Trophoblast cell (in vitro differentiated cells and primary cell): Measurements from ENCODE around the gene OTUD4.
"Not testable (repeated sequence)": the region's sequence is repeated elsewhere in the genome, so short reads cannot be mapped to it uniquely, and the experiment has no call there.

Source experiments
- DNase-seq, 2 donors: peaks; one replicate each; pipeline ENCODE4 v3.0.0-alpha.2; 2016
- H2AFZ ChIP-seq: 2 replicates; pipeline ENCODE4 v1.6.1; 2013; ENCODE audit warnings: low read length, moderate library complexity, mild to moderate bottlenecking; ENCODE audit not compliant: insufficient read depth, poor library complexity
- H2AK5ac ChIP-seq: 2 replicates; pipeline ENCODE4 v1.6.1; 2013; ENCODE audit warnings: mild to moderate bottlenecking, low read length
- H2BK120ac ChIP-seq: 2 replicates; pipeline ENCODE4 v1.6.1; 2013; ENCODE audit warnings: low read length, mild to moderate bottlenecking, moderate library complexity; ENCODE audit not compliant: insufficient read depth, poor library complexity
- H2BK12ac ChIP-seq: 2 replicates; pipeline ENCODE4 v1.6.1; 2013; ENCODE audit warnings: mild to moderate bottlenecking, low read length, moderate library complexity
- H2BK5ac ChIP-seq: 2 replicates; pipeline ENCODE4 v1.6.1; 2013; ENCODE audit warnings: low read length, low read depth, moderate library complexity, mild to moderate bottlenecking; ENCODE audit not compliant: poor library complexity
- H3K14ac ChIP-seq: 2 replicates; pipeline ENCODE4 v1.6.1; 2013; ENCODE audit warnings: mild to moderate bottlenecking, low read length
- H3K18ac ChIP-seq: 2 replicates; pipeline ENCODE4 v1.6.1; 2013; ENCODE audit warnings: mild to moderate bottlenecking, low read length
- H3K23ac ChIP-seq: 2 replicates; pipeline ENCODE4 v1.6.1; 2013; ENCODE audit warnings: low read length
- H3K27ac ChIP-seq: 2 replicates; pipeline ENCODE4 v1.5.1; 2013; ENCODE audit warnings: low read depth, mild to moderate bottlenecking, inconsistent platforms, low read length, moderate library complexity
- H3K27me3 ChIP-seq: 2 replicates; pipeline ENCODE4 v1.6.1; 2013; ENCODE audit warnings: inconsistent platforms, mild to moderate bottlenecking, low read length, moderate library complexity; ENCODE audit not compliant: insufficient read depth
- H3K36me3 ChIP-seq, 2 experiments: 1 replicate in 1 of 2; 2 replicates in 1 of 2; pipeline ENCODE4 v1.6.1; 2013; ENCODE audit warnings: low read length in 2 of 2, mild to moderate bottlenecking in 2 of 2, moderate library complexity in 1 of 2; ENCODE audit not compliant: insufficient read depth in 2 of 2, control insufficient read depth in 1 of 2
- H3K4ac ChIP-seq: 2 replicates; pipeline ENCODE4 v1.6.1; 2013; ENCODE audit warnings: low read depth, mild to moderate bottlenecking, low read length, moderate library complexity
- H3K4me1 ChIP-seq, 2 experiments: 1 replicate in 1 of 2; 2 replicates in 1 of 2; pipeline ENCODE4 v1.6.1; 2013; ENCODE audit warnings: low read length in 2 of 2, mild to moderate bottlenecking in 2 of 2, moderate library complexity in 1 of 2; ENCODE audit not compliant: insufficient read depth in 2 of 2, control insufficient read depth in 1 of 2
- H3K4me2 ChIP-seq: 2 replicates; pipeline ENCODE4 v1.6.1; 2013; ENCODE audit warnings: inconsistent platforms, mild to moderate bottlenecking, low read length, moderate library complexity
- H3K4me3 ChIP-seq: 2 replicates; pipeline ENCODE4 v1.5.1; 2013; ENCODE audit warnings: mild to moderate bottlenecking, low read depth, low read length, inconsistent platforms
- H3K79me1 ChIP-seq: one replicate; pipeline ENCODE4 v1.6.1; 2013; ENCODE audit warnings: low read length
- H3K79me2 ChIP-seq: 2 replicates; pipeline ENCODE4 v1.6.1; 2013; ENCODE audit warnings: low read length, mild to moderate bottlenecking; ENCODE audit not compliant: control insufficient read depth, insufficient read depth, poor library complexity
- H3K9ac ChIP-seq: 2 replicates; pipeline ENCODE4 v1.6.1; 2013; ENCODE audit warnings: mild to moderate bottlenecking, low read length
- H3K9me3 ChIP-seq: 2 replicates; pipeline ENCODE4 v1.6.1; 2013; ENCODE audit warnings: low read depth, mild to moderate bottlenecking, control low read depth, inconsistent platforms, low read length; ENCODE audit not compliant: insufficient read depth
- H4K12ac ChIP-seq: 2 replicates; pipeline ENCODE4 v1.6.1; 2013; ENCODE audit warnings: low read depth, mild to moderate bottlenecking, low read length, moderate library complexity
- H4K8ac ChIP-seq: 2 replicates; pipeline ENCODE4 v1.6.1; 2013; ENCODE audit warnings: low read depth, mild to moderate bottlenecking, low read length, moderate library complexity
- H4K91ac ChIP-seq: one replicate; pipeline ENCODE4 v1.6.1; 2013; ENCODE audit warnings: low read depth, mild to moderate bottlenecking, low read length, moderate library complexity
- WGBS: extraction: QIAGEN DNeasy Blood & Tissue Kit; methylation state at CpG from one replicate; pipeline ENCODE4 v1.1.7; 2013; ENCODE audit warnings: missing lambda C conversion rate; ENCODE audit not compliant: insufficient read length, insufficient coverage; ENCODE audit errors: extremely low coverage; 5-methylcytosine and 5-hydroxymethylcytosine counted together

The OTUD4 gene

DNA sequence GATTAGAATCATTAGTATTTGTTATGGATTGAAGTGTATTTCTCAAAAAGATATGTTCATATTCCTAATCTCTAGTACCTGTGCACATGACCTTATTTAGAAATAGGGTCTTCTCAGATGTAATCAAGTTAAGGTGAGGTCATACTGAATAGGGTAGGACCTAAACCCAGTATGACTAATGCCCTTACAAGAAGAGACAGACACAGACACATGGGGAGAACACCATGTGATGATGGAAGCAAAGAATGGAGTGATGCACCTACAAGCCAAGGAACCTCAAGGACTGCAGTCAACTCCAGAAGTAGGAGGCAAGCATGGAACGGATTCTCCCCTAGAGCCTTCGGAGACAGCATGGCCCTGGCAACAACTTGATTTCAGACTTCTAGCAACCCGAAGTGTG lies 31.4 kb downstream of the OTUD4 start:
- no peaks in the 10 kb centered on the region for H3K4me1 ChIP-seq
- no peak overlapping the region for H3K9ac ChIP-seq
- H3K23ac ChIP-seq, result no peak overlapping the region
- DNase-seq, result no peak
- peaks cover 14 to 21% of the 10 kb centered on the region in 2 experiments for H3K36me3 ChIP-seq
- no peak overlapping the region for H3K14ac ChIP-seq
- H4K12ac ChIP-seq, result no peak overlapping the region
- no peak overlapping the region for H3K4me3 ChIP-seq
- no peak overlapping the region for H4K8ac ChIP-seq
- H3K4ac ChIP-seq, result no peak overlapping the region
- no peak overlapping the region for H2AK5ac ChIP-seq
- no peaks in the 10 kb centered on the region for H3K9me3 ChIP-seq
- H3K18ac ChIP-seq, result no peak overlapping the region
- H2BK120ac ChIP-seq, result no peak overlapping the region
- H3K79me1 ChIP-seq, result no peaks in the 10 kb centered on the region
- no peak overlapping the region for H2BK5ac ChIP-seq
- H3K27me3 ChIP-seq, result no peaks in the 10 kb centered on the region
- WGBS, result no CpG with 5 or more reads among the region's 3 CpGs
- no peaks in the 10 kb centered on the region for H3K79me2 ChIP-seq
- H2AFZ ChIP-seq, result no peak overlapping the region
- H3K4me2 ChIP-seq, result no peak overlapping the region
- no peak overlapping the region for H4K91ac ChIP-seq
- no peak overlapping the region for H2BK12ac ChIP-seq
- no peak overlapping the region for H3K27ac ChIP-seq

DNA sequence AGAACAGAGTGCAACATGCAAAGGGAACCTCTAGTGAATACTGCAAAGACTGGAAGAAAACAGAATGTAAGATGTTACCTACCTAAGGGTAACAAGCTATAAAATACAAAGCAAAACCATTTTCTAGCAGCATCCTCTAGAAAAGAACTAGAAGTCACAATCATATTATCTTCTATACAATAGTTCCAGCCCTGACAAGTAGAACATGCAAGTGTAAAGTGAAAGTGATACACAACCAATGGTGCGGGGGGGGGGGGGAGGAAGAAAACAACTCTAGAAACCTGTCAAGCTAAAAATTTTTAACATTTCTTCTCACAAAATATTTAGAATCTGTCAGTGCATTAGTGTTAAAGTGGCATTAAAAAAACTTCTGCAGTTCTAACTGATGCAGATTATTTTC lies 44.2 kb downstream of the OTUD4 start:
- H3K4me2 ChIP-seq, H2BK5ac ChIP-seq, H3K23ac ChIP-seq, H3K79me1 ChIP-seq, H3K4me3 ChIP-seq, DNase-seq, H3K27me3 ChIP-seq, H3K4ac ChIP-seq, H2BK120ac ChIP-seq, H4K12ac ChIP-seq, H3K14ac ChIP-seq, H3K27ac ChIP-seq, H3K18ac ChIP-seq, H2AK5ac ChIP-seq, H4K8ac ChIP-seq, H3K79me2 ChIP-seq, H3K9ac ChIP-seq, H2BK12ac ChIP-seq, H3K4me1 ChIP-seq, H2AFZ ChIP-seq, H4K91ac ChIP-seq, H3K9me3 ChIP-seq: not testable (repeated sequence)
- WGBS, result no CpG with 5 or more reads among the region's 1 CpG
- H3K36me3 ChIP-seq, result peaks cover 6 to 11% of the 10 kb centered on the region in 2 experiments

DNA sequence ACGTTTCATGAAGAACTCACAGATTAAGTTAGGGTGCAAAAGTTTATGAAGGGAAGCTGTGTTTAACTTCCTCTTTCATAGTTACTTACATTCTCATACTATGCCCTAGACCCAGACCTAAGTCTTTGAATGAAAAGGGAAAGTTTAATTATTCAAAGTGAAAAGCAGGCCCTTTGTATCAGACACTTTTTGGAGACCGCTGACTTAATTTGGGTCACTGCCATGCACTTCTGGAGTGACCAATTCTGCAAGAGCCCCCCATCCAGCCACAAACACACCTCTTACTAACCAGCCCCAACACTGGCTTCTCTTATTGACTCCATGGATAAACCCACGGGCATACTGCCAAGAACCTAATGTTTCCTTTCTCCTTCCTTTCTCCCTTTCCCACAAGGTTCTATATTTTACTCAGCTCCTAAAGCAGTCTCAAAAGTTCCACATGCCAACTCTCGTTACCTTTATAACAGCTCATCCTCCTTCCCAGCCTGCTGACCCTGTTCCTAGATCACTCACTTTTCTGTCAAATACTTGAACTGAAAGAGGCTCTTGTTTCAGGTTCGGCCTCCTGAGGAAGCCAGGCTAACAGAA lies 47.8 kb downstream of the OTUD4 start:
- H2AFZ ChIP-seq, result no peak overlapping the region
- H3K79me1 ChIP-seq, result no peaks in the 10 kb centered on the region
- H3K4me2 ChIP-seq, result no peak overlapping the region
- H3K4me3 ChIP-seq, result no peak overlapping the region
- no peak overlapping the region for H2BK12ac ChIP-seq
- H3K14ac ChIP-seq, result no peak overlapping the region
- H4K8ac ChIP-seq, result no peak overlapping the region
- H3K9ac ChIP-seq, result no peak overlapping the region
- H3K23ac ChIP-seq, result no peak overlapping the region
- no peak overlapping the region for H3K27ac ChIP-seq
- H3K4ac ChIP-seq, result no peak overlapping the region
- H3K27me3 ChIP-seq, result no peaks in the 10 kb centered on the region
- no peak for DNase-seq
- no CpG with 5 or more reads among the region's 5 CpGs for WGBS
- H3K79me2 ChIP-seq, result no peaks in the 10 kb centered on the region
- H4K12ac ChIP-seq, result no peak overlapping the region
- H2AK5ac ChIP-seq, result no peak overlapping the region
- peaks cover under 1 to 4% of the 10 kb centered on the region in 2 experiments for H3K36me3 ChIP-seq
- no peak overlapping the region for H4K91ac ChIP-seq
- H2BK120ac ChIP-seq, result no peak overlapping the region
- H3K9me3 ChIP-seq, result no peaks in the 10 kb centered on the region
- H2BK5ac ChIP-seq, result no peak overlapping the region
- H3K18ac ChIP-seq, result no peak overlapping the region
- H3K4me1 ChIP-seq, result no peaks in the 10 kb centered on the region

DNA sequence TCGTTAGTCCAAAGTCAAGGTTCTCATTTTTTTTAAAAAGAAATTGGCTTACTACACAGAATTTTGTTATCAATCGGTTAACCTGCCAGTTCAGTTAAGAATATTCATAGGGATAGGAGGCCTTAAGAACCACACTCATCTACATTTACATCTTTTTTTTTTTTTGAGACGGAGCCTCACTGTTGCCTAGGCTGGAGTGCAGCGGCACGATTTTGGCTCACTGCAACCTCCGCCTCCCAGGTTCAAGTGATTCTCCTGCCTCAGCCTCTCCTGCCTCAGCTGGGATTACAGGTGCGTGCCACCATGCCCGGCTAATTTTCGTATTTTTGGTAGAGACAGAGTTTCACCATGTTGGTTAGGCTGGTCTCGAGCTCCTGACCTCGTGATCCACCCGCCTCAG lies 48.5 kb downstream of the OTUD4 start:
- H4K91ac ChIP-seq, result no peak overlapping the region
- H3K27ac ChIP-seq, result no peak overlapping the region
- no peak overlapping the region for H4K12ac ChIP-seq
- H3K4me2 ChIP-seq, result no peak overlapping the region
- no peaks in the 10 kb centered on the region for H3K79me1 ChIP-seq
- no peak overlapping the region for H3K4me3 ChIP-seq
- H3K9me3 ChIP-seq, result no peaks in the 10 kb centered on the region
- no peaks in the 10 kb centered on the region for H3K79me2 ChIP-seq
- H3K27me3 ChIP-seq, result no peaks in the 10 kb centered on the region
- no peak overlapping the region for H2BK120ac ChIP-seq
- no peak overlapping the region for H4K8ac ChIP-seq
- no peaks in the 10 kb centered on the region for H3K4me1 ChIP-seq
- no peak overlapping the region for H2BK12ac ChIP-seq
- no peak overlapping the region for H3K18ac ChIP-seq
- H2AFZ ChIP-seq, result no peak overlapping the region
- no peak overlapping the region for H2BK5ac ChIP-seq
- WGBS, result no CpG with 5 or more reads among the region's 12 CpGs
- no peak overlapping the region for H2AK5ac ChIP-seq
- peaks cover 2 to 4% of the 10 kb centered on the region in 2 experiments for H3K36me3 ChIP-seq
- H3K14ac ChIP-seq, result no peak overlapping the region
- no peak overlapping the region for H3K23ac ChIP-seq
- DNase-seq, result no peak
- no peak overlapping the region for H3K9ac ChIP-seq
- H3K4ac ChIP-seq, result no peak overlapping the region
